ENCODE data around the gene INPP5J.
"Not testable (repeated sequence)": the region's sequence is repeated elsewhere in the genome, so short reads cannot be mapped to it uniquely, and the experiment has no call there.

The INPP5J gene

GRCh38 chr22:31151872-31152271 lies 29.1 kb downstream of the INPP5J start:
- DNase-seq: no peak

- no peak for DNase-seq
Measured at GRCh38 chr22:31153357-31153756, 30.6 kb downstream of the INPP5J start.

GRCh38 chr22:31154975-31155374 lies 32.2 kb downstream of the INPP5J start:
- no peak for DNase-seq

DNA sequence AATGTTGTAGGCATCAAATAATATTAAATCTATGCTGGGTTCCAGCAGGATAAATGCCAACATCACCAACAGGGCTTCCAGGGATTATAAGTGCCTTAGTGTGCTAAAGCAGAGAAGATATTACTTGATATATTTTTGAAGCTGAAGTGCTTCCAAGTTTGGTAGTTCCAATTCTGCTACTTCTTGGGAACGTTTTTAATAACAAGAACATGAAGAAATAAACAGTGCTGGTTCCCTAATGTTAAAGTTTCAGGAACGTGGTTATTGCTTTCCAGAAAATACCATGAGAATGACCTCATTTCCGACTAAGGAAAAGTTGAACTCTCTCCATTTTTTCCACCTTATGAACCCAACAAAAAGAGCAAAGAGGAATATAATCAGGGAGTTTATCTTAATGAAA lies 32.7 kb downstream of the INPP5J start:
- no peak for DNase-seq

DNA sequence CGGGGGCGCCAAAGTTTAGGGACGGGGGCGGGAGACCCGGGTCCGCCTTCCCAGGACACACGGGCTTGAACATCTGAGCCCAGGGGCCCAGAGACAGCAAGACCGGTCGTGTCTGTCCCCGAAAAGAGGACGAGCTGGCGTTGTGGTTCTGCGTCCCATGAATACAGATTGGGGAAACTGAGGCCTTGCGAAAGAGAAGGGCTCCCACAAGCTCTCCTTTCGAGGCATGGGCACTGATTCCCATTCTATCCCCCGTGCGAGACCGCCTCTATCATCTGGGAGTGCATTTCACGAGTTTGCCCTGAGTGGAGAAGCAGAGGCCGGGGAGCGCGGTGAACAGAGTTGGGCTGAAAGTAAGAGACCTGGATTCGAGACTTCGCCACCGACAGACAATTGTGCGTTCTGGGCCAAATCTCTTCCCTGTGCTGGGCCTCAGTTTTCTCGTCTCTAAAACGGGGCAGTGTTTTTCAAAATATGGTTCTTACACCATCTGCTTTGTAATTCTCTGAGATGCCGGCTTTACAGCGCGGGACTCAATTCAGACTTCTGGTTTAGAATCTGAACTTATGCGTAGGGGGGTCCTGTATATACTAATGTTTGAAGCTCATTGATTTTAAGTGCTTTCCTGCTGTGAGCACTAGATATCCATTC lies 37.7 kb downstream of the INPP5J start:
- no peak for DNase-seq

DNA sequence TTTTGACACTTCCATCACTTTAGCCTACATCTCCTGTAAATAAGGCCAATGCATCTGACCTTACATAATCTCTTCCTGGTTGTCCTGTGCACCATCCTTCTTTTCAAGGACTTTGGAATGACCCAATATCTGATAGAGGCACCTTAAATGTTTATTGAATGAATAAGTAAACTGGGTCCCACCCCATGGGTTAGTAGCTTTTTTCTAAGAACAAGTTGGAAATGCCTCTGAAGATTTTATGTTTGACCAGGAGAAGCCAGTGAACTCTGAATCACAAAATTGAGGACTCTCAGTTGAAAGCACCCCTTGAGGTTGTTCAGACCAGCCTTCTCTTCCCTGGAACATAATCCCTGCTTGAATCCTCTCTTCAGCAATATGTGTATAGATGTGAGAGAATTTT lies 38.6 kb downstream of the INPP5J start:
- DNase-seq: no peak

GRCh38 chr22:31162015-31162765 lies 39.4 kb downstream of the INPP5J start:
- DNase-seq: no peak

DNA sequence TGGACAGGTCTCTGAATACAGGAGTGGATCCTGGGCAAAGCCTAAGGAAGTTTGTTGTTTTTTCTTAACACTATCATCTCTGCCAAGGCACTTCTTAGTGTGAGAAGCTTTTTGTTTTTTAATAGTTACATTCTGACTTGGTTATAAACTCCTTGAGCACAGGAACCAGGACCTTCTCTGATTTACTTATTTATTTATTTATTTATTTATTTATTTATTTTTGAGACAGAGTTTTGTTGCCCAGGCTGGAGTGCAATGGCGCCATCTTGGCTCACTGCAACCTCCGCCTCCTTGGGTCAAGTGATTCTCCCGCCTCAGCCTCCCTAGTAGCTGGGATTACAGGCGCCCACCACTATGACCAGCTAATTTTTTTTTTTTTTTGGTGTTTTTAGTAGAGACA lies 48.2 kb downstream of the INPP5J start:
- DNase-seq: no peak

GRCh38 chr22:31171734-31172133 lies 49.0 kb downstream of the INPP5J start:
- DNase-seq: not testable (repeated sequence)

GRCh38 chr22:31173386-31174145 lies 50.8 kb downstream of the INPP5J start:
- no peak for DNase-seq

GRCh38 chr22:31176923-31177322 lies 54.2 kb downstream of the INPP5J start:
- no peak for DNase-seq

DNA sequence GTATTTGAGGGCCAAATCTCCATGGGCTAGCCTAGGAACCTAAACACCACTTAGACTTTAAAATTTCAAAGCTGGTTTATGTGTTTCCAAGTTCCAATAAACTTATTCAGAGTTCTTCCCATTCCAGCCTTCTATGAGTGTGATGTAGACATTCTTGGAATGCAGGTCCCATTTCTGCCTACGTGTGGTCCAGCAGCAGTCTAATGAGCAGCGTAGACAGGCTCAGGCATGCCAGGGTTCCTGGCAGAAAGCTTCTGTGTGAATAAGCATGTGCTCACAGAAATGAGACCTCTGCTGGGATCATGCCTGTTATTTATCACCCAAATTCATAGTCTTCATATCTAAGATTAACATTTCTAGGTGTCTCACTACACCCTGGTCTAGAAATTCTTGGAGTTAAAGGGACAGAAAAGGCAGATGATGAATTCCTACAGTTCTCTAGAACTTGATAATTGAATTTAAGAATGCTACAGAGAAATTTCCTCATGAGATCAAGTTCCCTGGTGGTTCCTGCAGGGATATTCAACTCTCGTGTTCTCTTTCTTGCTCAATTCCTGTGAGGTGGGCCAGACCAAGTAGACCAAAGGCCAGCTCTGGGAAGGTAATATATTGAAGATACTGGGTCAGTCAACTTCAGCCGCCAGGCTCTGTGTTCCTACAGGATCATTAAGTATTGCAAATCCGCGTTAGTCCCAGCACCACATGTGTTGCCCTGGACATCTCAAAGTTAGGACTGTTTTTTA lies 54.8 kb downstream of the INPP5J start:
- DNase-seq: no peak

DNA sequence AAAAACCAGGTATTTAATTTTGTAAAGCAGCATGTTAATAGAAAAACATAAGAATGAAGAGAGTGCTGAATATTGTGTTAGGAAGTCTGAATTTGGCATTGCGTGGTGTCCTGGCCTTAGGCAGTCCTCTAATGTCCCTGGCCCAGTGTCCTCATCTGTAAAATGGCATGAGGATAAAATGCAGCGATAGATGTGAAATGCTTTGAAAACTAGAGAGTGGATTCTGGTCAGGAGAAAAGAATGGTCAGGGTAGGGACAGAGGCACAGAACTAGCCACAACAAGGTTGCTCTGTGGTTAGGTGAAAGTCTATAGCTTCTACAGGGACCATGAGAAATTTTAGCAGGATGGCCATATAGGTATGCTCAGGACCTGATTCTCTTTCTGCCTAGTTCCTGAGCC lies 56.1 kb downstream of the INPP5J start:
- no peak for DNase-seq

DNA sequence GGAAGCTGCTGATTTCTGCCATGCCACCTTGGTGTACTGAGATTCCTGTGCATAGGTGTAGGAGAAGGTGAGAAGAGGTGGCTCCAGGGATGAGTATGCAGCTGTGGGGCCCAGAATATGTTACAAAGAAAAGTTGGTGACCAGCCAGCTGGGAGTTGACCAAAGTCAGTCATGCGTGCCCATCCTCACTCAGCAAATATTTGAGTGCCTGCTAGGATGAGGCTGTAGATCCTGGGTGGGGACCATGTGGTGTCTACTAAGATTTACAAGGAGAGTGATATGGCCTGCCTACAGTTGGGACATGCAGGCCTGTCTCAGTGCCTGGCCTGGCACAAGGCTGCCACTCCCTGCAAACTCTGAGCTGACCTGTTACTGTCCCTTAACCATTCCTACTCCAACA lies 56.6 kb downstream of the INPP5J start:
- peak; percentile 6 for DNase-seq

DNA sequence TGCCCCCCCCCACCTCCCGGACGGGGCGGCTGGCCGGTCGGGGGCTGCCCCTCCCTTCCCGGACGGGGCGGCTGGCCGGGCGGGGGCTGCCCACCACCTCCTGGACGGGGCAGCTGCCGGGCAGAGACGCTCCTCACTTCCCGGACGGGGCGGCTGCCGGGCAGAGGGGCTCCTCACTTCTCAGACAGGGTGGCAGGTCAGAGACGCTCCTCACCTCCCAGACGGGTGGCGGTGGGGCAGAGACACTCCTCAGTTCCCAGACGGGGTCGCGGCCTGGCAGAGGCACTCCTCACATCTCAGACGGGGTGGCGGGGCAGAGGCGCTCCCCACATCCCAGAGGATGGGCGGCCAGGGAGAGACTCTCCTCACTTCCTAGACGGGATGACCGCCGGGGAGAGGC lies 61.2 kb downstream of the INPP5J start:
- no peak for DNase-seq

Measured in NCI-H1092 (cell line).